Measurements from ENCODE around the gene RBM47.
"Not testable (repeated sequence)": the region's sequence is repeated elsewhere in the genome, so short reads cannot be mapped to it uniquely, and the experiment has no call there.

RBM47 gene

DNA sequence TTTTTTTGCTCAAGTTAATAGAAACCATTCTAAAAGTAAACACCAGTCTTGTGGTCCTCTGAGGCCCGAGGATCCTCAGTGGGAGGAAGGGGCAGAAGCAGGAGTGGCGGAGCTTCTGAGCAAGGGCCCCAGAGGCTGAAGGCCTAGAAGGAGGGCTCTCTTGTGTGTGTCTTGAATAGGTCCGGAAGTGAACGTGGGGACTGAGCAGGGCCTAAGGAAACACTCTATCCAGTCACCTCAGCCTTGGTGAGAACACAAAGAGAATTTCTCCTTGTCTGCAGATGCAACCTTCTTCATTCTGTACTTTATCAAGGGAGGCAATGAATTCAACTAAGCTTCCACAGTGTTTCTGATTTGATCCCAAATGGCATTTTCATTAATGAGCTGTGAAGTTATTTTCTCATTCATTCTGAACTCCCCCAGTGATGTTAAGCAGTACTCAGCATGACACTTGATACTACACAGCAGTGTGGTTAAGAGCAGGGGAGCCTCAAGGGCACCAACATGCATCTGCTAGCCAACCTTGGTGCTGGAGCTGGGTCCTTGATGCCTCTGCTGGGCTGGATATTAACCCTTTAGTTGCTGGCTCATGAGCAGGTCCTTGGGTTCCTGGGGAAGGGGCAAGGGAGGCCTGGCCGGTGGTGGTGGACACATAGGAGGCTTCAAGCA, 64.7 kb downstream of the RBM47 start:
- in situ Hi-C loops (cut with MboI; ENCODE audit: low sequenced_read_pairs), result no loop called here

DNA sequence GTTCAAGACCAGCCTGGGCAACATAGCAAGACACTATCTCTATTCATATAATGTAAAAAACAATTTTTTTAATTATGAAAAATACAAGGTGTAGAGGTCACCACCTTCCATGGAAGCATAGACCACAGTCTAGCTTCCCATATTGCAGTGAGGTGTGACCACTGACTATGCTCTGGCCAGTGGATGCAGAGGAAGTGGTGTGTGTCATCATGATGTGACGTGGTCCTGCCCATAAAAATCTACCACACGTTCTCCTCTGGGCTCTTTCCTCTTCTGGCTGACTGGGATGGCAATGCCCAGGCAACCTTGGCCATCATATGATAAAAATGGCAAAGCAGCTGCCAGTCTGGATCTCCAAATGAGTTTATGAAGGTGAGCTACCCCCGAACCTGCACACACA, 65.7 kb downstream of the RBM47 start:
- in situ Hi-C loops (cut with MboI; ENCODE audit: low sequenced_read_pairs), result no loop called here

DNA sequence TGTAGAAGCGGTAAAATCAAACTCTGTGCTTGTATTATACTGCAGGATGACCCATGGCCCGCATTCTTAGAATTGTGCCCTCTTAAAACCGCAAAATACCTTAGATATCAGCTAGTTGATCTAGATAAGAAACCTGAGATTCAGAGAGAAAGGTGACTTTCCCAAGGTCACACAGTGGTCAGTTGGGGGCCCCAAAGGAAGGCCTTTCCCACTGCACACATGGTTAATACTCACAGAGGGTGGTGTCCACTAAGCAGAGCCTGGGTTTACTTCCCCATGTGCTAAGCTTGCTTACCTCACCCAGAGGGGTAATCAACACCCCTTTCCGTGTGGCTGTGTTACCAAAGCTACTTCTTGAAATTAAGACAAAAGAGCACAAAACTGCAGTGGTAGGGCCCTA, 66.3 kb downstream of the RBM47 start:
- in situ Hi-C loops (cut with MboI; ENCODE audit: low sequenced_read_pairs), result no loop called here

DNA sequence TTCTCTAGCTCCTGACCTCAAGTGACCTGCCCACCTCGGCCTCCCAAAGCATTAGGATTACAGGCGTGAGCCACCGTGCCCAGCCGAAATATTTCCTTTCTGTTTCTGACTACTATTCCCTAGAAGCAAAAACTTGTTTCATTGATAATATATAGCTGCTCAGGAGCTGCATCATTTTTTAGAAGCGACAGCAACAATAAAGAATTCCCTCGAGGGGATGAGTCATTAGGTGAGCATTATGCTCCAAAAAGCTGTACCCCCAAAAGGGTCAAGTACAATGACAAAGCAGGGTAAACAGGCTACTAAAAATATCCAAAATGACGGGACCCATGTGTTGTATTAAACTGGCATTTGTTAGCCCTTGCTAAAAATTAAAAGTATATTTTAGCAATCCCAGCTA, 67.0 kb downstream of the RBM47 start:
- in situ Hi-C loops (cut with MboI; ENCODE audit: low sequenced_read_pairs), result no loop called here

DNA sequence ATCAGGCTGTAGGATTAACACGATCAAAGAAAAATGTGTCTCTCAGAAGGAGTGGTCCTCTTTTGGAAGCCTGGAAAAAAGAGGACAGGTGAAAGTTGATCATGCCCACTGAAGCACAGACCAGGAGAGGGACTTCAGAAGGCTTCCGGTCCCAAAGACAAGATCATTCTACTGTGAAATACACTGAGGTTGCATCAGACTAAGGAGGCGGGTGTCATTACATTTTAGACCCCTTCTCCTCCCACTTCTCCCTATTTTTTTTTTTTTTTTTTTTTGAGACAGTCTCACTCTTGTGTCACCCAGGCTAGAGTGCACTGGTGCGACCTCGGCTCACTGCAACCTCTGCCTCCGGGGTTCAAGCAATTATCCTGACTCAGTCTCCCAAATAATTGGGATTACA, 67.5 kb downstream of the RBM47 start:
- in situ Hi-C loops (cut with MboI; ENCODE audit: low sequenced_read_pairs), result no loop called here

DNA sequence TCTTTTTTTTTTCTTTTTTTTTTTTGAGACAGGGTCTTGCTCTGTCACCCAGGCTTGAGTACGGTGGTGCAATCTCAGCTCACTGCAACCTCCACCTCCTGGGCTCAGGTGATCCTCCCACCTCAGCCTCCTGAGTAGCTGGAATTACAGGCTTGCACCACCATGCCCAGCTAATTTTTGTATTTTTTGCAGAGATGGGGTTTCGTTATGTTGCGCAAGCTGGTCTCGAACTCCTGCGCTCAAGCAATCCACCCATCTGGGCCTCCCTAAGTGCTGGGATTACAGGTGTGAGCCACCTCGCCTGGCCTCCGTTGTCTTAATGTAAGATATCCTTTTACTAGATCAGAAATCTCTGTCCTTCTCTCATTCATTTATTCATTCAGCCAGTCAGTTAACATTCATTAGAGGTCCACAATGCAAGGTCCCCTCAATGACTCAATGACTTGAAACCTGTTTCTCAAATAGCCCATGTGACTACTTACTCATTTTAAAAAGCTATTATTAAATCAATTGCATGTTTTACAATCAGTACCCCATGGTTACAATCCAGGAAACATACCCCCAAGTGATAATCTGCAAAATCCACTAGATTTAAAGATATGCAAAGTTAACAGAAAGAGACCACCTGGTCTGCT, 68.0 kb downstream of the RBM47 start:
- in situ Hi-C loops (cut with MboI; ENCODE audit: low sequenced_read_pairs), result not testable (repeated sequence)

DNA sequence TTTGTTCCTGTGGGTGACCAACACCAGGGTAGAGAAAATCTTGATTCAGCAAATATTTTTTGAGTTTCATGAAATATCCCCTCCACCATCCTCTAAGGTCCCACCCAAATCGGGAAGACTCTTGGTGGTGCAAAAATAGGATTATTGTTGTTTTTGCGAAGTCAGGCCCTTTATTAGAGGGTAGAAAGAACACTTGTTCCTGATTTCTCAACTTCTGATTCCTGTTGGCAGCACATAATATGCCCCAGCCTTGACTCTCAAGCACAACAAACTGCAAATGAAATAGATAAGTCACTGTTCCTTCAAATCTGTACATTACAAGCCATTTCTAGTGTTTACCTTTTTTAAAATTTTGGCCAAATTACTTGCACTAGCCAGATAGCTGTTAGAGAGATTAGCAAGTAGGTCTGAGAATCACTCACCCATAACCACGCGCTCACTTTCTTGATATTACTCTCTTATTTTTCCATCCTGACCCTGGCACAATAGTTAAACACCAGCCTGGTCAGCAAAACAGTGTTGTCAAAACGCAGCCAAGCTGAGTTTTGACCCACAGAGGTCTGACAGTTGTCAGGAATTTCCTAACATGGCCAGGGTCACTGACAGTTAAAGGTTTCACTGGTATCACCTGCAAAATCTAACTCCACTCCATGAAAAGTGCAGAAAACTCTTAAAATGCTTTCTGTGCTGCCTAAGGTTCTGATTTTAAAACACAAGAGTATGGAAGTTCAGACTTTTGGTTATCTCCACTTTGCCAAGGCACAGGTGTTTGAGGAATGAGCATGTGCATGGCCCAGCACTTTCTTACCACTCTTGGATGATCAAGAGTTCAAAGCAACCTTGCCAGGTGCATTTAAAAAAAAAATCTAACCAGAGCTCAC, 69.8 kb downstream of the RBM47 start:
- in situ Hi-C loops (cut with MboI; ENCODE audit: low sequenced_read_pairs), result no loop called here

DNA sequence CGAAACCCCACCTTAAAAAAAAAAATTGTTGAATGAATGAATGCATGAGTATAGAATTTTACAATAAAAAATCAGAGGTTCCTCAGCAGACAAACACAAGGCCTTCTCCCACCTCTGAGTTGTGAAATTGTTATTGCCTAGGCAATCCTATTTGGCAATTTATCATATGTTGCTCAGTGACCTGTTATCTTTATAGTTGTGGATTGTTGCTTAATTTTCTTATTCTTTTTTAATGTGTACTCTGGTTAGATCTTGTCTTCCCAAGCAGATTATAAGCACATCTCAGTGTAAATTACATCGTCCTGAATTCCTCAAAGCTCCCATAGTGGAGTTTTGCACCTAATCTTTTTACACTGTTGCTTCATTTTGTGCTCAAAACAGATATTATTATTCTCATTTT, 71.9 kb downstream of the RBM47 start:
- in situ Hi-C loops (cut with MboI; ENCODE audit: low sequenced_read_pairs), result no loop called here

DNA sequence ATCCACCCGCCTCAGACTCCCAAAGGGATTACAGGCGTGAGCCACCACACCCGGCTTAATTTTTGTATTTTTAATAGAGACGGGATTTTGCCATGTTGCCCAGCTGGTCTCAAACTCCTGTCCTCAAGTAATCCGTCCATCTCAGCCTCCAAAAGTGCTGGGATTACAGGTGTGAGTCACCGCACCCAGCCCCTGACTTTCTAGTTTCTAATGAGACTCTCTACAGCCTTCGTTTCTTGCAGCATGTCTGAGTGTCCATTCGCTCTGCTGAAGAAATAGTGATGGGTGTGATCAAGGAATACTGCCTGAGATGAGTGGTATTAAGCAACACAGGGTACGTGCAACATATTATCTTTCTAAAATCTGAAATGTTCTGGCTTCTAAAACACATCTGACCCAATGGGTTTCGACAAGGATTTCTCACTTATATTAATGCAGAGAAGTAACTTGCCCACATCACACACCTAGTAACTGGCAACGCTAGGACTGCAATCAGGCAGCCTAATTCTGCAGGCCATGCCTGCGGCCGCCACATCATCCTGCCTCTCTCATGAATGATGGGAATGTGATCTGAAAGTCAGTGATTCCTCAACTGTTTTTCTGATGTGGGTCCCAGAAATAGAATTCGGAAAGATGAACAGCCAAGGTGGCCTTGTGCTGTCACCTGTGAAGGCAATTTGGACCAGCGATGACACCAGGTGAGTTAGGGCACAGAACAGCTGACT, 74.3 kb downstream of the RBM47 start:
- in situ Hi-C loops (cut with MboI; ENCODE audit: low sequenced_read_pairs), result no loop called here

DNA sequence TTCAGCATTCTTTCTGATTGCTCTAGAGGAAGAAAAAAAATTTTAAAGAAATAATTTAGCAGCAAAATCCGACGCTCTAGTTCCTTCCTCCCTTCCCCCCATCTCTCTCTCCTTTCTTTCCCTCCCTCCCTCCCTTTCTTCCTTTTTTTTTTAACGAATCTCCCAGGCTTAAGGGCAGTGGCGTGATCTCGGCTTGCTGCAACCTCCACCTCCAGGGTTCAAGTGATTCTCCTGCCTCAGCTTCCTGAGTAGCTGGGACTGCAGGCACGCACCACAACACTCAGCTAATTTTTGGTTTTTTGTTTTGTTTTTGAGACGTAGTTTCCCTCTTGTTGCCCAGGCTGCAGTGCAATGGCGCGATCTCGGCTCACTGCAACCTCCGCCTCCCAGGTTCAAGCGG, 75.0 kb downstream of the RBM47 start:
- in situ Hi-C loops (cut with MboI; ENCODE audit: low sequenced_read_pairs), result not testable (repeated sequence)

DNA sequence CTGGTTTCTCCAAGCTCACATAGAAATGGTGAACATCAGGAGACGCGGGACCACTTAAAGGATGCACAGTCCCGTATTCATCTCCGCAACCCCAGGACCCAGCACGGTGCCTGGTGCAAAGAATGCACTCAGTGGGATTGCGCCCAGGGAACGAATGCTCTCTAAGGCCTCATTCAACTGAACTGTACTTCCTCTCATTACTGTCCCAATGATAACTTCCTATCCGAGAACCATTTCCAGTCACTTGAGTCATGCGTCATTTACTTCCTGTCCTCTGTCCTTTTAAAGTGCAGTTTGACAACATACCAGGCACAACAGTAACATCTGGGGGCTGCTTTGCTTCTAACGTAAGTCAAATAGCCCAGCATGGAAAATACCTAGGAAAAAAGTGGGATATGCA, 75.7 kb downstream of the RBM47 start:
- in situ Hi-C loops (cut with MboI; ENCODE audit: low sequenced_read_pairs), result no loop called here

DNA sequence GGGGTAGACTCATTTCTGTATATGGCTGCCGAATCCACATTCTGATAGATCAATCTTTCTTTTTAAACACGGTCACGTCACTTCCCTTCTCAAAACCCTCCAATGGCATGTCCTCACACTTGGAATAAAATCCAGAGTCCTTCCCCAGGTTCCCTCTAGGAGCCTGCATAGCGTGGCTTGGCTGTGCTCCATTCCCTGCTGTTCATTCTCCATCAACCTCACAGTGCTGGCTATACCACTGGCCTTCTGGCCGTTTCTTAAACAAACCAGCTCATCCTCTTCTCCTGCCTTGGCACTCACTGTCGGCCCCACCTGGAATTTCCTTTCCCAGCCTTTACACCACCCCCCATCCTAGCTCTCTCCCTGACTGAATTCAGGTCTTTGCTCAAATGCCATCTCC, 77.1 kb downstream of the RBM47 start:
- in situ Hi-C loops (cut with MboI; ENCODE audit: low sequenced_read_pairs), result no loop called here

DNA sequence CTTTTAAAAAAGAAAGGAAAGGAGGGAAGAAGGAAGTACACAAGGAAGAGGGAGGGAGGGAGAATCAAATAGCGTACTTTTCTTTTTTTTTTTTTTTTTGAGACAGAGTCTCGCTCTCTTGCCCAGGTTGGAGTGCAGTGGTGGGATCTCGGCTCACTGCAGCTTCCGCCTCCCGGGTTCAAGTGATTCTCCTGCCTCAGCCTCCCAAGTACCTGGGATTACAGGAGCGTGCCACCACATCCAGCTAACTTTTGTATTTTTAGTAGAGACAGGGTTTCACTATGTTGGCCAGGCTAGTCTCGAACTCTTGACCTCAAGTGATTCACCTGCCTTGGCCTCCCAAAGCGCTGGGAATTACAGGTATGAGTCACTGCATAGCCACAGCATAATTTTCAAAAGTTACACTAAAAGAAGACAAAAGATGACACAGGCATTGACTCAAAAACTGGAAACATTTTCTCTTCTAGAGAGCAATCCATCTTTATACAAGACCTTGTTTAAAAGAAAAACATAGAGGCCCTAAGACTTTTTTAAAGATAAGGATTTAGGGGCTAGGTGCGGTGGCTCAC, 78.0 kb downstream of the RBM47 start:
- in situ Hi-C loops (cut with MboI; ENCODE audit: low sequenced_read_pairs), result not testable (repeated sequence)

DNA sequence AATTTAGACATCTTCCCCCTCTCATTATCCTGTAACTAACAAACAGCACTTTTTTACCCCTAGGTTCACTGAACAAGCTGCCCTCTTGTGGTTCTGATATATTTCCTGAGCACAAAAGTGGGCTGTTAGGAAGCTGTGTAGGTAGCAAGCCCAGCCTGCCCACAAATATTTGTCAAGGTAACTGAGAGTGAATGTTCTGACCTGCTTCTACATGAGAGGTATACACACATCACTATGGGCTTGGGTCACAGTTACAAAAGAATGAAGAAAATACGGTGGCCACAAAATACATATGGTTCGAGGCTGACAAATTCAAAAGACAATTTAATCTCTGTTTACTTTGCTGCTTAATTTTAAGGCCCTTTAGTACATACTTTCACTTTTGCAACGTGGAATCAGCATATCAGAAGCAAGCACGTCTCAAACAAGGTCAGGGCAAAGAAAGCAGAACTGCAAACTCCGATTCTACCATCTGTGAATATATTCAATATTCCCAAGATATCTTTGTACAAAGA, 78.7 kb downstream of the RBM47 start:
- in situ Hi-C loops (cut with MboI; ENCODE audit: low sequenced_read_pairs), result no loop called here

DNA sequence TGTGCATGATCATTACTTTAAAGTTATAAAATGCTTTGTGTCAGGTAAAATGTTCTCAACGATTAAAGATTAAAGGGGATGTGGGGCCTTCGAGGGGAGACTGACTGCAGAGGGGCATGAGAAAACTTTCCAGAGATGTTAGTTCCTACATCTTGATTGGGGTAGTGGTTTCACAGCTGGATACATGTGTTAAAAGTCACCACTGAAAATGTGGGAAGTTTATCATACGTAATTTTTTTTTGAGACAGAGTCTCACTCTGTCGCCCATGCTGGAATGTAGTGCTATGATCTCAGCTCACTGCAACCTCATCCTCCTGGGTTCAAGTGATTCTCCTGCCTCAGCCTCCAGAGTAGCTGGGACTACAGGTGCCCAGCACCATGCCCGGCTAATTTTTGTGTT, 79.5 kb downstream of the RBM47 start:
- in situ Hi-C loops (cut with MboI; ENCODE audit: low sequenced_read_pairs), result no loop called here

DNA sequence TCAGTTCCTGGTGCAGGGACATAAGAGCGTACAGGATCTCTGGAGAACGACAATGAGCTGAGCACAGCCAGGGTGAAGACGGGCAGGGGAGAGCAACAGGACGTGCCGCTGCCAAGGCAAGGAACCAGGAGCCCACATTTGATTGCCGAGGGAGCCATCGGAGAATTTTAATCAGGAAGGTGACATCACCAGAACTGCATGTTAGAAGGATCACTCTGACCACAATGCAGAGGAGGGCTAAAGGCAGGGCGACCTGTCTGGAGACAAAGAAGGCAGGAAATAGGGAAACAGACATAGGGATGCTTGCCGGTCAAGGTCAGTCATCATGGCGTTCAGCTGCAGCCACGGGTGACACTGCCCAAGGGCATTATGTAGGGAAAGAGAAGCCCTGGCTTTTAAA, 81.4 kb downstream of the RBM47 start:
- in situ Hi-C loops (cut with MboI; ENCODE audit: low sequenced_read_pairs), result no loop called here

DNA sequence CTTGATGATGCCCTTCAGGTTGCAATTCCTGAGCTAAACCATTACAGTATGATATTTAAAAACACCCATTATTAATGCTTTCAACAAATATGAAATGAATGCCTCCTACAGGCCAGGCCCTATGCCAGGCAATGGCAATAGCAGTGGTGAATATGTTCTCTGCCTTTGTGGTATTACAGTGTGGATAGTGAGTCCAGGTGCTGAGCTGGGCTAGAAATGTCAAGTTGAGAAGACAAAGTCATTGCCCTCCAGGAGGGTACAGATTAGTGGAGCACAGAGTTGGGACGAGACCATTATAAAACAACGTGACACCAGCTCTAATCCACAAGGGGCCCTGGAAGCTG, 81.9 kb downstream of the RBM47 start:
- in situ Hi-C loops (cut with MboI; ENCODE audit: low sequenced_read_pairs), result no loop called here

DNA sequence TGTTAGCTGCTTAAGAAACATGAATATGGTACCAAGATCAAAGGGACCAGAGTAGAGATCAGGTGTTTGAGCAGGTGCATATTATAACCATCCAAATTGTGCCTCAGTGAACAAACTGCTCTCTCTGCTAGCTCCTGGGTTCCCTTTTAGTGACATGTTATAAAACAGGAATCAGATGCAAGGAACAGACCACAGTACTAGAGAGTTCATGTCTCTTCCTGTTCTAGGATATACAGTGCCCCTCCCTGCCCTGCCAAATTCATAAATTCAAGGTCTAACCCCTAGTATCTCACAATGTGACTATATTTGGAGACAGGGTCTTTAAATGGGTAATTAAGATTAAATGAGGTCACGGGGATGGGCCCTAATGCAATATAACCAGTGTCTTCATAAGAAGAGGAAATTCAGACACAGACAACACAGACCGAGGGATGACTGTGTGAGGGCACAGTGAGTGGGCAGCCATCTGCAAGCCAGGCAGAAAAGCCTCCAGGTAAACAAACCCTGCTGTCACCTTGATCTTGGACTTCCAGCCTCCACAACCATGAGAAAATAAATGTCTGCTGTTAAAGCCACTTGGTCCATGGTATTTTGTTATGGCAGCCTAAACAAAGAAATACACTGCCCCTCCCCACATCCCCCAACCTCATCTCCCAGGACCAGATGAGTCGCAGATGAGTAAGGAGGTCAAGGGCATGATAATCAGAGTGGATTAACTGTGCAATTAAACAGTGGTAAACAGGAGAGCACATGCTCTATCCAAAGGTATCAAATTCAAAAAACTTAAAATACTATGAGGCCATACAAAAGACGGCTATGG, 82.5 kb downstream of the RBM47 start:
- in situ Hi-C loops (cut with MboI; ENCODE audit: low sequenced_read_pairs), result no loop called here

DNA sequence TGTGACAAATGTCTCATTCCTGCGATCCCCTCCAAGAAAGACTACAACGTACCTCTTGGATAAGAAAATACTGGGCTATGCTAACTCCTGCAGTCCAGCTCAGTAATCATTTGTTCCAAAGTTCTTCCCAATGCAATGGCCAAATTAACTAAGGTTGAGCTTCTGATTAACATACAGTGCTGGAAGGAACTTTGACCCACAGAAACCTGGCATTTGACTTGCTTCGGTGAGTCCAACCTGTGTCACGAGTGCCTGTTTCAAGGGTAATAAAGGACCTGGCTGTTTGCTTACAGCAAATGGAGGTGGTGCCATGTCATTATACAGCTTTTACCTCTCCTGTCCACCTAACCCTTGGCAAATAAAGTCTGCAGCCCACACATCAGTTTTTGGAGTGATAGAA, 83.2 kb downstream of the RBM47 start:
- in situ Hi-C loops (cut with MboI; ENCODE audit: low sequenced_read_pairs), result no loop called here

DNA sequence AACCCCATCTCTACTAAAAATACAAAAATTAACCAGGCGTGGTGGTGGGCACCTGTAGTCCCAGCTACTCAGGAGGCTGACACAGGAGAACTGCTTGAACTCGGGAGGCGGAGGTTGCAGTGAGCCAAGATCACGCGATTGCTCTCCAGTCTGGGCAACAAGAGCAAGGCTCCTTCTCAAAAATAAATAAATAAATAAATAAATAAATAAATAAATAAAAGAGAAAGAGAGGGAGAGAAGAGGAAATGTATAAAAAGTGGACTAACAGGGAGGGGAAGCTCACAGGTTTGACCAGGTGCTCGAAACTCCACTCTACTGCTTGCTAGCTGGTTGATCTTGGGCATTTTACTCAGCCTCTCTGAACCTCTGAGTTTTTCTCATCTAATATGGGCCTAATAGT, 84.2 kb downstream of the RBM47 start:
- in situ Hi-C loops (cut with MboI; ENCODE audit: low sequenced_read_pairs), result not testable (repeated sequence)

Measured in HL-60/S4 treated with retinoic acid at 250 ng/mL for 4 days and 3 days (cell line).